SK-N-SH treated with all-trans-retinoic acid at 6 μM for 48 hours (cell line): Measurements from ENCODE around the gene ATP6V1C2.

Experiments
- ATAC-seq: fragments of 200-7000 bp; cut with Tn5 transposase; 3 replicates; pipeline ENCODE4 v1.9.1; 2020; ENCODE audit warnings: mild to moderate bottlenecking, moderate library complexity
- ARNTL ChIP-seq: fragments of 450-650 bp; formaldehyde crosslinking; IDR thresholded peaks from 2 replicates; pipeline ENCODE4 v1.5.0; 2020; ENCODE audit warnings: low read depth, mild to moderate bottlenecking, moderate library complexity, borderline replicate concordance
- BACH2 ChIP-seq: fragments of 250-450 bp; sonication (Bioruptor Pico); IDR thresholded peaks from 2 replicates; pipeline ENCODE4 v1.9.0; 2021; ENCODE audit warnings: mild to moderate bottlenecking, borderline replicate concordance
- CSDC2 ChIP-seq: fragments of 250-450 bp; sonication (Bioruptor Pico); IDR thresholded peaks from 2 replicates; pipeline ENCODE4 v1.5.0; 2020; ENCODE audit warnings: mild to moderate bottlenecking, moderate library complexity
- ESRRG ChIP-seq: fragments of 250-450 bp; sonication (Bioruptor Pico); IDR thresholded peaks from 2 replicates; pipeline ENCODE4 v1.6.1; 2021; ENCODE audit warnings: mild to moderate bottlenecking
- GLIS3 ChIP-seq: fragments of 250-450 bp; sonication (Bioruptor Pico); IDR thresholded peaks from 2 replicates; pipeline ENCODE4 v1.5.0; 2020; ENCODE audit warnings: mild to moderate bottlenecking, moderate library complexity
- ISL1 ChIP-seq: fragments of 250-450 bp; sonication (Bioruptor Pico); IDR thresholded peaks from 2 replicates; pipeline ENCODE4 v2.1.2; 2022; ENCODE audit warnings: mild to moderate bottlenecking, moderate library complexity
- OSR1 ChIP-seq: fragments of 250-450 bp; sonication (Bioruptor Pico); IDR thresholded peaks from 2 replicates; pipeline ENCODE4 v1.8.0; 2022; ENCODE audit warnings: moderate library complexity, mild to moderate bottlenecking, inconsistent platforms
- PPARA ChIP-seq: fragments of 250-450 bp; sonication (Bioruptor Pico); IDR thresholded peaks from 2 replicates; pipeline ENCODE4 v1.5.0; 2020; ENCODE audit warnings: mild to moderate bottlenecking, borderline replicate concordance
- RARB ChIP-seq: fragments of 250-450 bp; sonication (Bioruptor Pico); IDR thresholded peaks from 2 replicates; pipeline ENCODE4 v1.8.0; 2021; ENCODE audit warnings: mild to moderate bottlenecking, moderate library complexity
- SNAI2 ChIP-seq: fragments of 250-450 bp; sonication (Bioruptor Pico); IDR thresholded peaks from 2 replicates; pipeline ENCODE4 v1.5.0; 2020; ENCODE audit warnings: mild to moderate bottlenecking, moderate library complexity
- TCF4 ChIP-seq: fragments of 250-450 bp; sonication (Bioruptor Pico); IDR thresholded peaks from 2 replicates; pipeline ENCODE4 v1.8.0; 2021; ENCODE audit warnings: mild to moderate bottlenecking, moderate library complexity, borderline replicate concordance
- ZFP3 ChIP-seq: fragments of 250-450 bp; sonication (Bioruptor Pico); IDR thresholded peaks from 2 replicates; pipeline ENCODE4 v1.5.0; 2020; ENCODE audit warnings: mild to moderate bottlenecking, moderate library complexity
- ZFP30 ChIP-seq: fragments of 450-650 bp; formaldehyde crosslinking; IDR thresholded peaks from 2 replicates; pipeline ENCODE4 v1.5.0; 2022; ENCODE audit warnings: mild to moderate bottlenecking, moderate library complexity
- ZNF565 ChIP-seq: fragments of 450-650 bp; formaldehyde crosslinking; conservative IDR thresholded peaks from 2 replicates; pipeline ENCODE4 v1.5.0; 2020; ENCODE audit warnings: low read depth, mild to moderate bottlenecking, moderate library complexity
- ZNF8 ChIP-seq: fragments of 450-650 bp; formaldehyde crosslinking; IDR thresholded peaks from 2 replicates; pipeline ENCODE4 v1.5.0; 2020; ENCODE audit warnings: mild to moderate bottlenecking, moderate library complexity
- TF ChIP-seq, protein P1 (sequence below): fragments of 250-450 bp; sonication (Bioruptor Pico); IDR thresholded peaks from 2 replicates; pipeline ENCODE4 v1.8.0; 2021; ENCODE audit warnings: low read depth, mild to moderate bottlenecking, moderate library complexity, borderline replicate concordance
- TF ChIP-seq, protein P2 (sequence below): fragments of 250-450 bp; sonication (Bioruptor Pico); IDR thresholded peaks from 2 replicates; pipeline ENCODE4 v1.8.0; 2020; ENCODE audit warnings: mild to moderate bottlenecking, moderate library complexity, borderline replicate concordance
- TF ChIP-seq, protein P3 (sequence below): fragments of 250-450 bp; sonication (Bioruptor Pico); IDR thresholded peaks from 2 replicates; pipeline ENCODE4 v1.5.1; 2021; ENCODE audit warnings: mild to moderate bottlenecking, moderate library complexity
- TF ChIP-seq, protein P4 (sequence below): fragments of 250-450 bp; sonication (Bioruptor Pico); IDR thresholded peaks from 2 replicates; pipeline ENCODE4 v1.5.0; 2020; ENCODE audit warnings: mild to moderate bottlenecking, moderate library complexity
- TF ChIP-seq, protein P5 (sequence below): fragments of 250-450 bp; sonication (Bioruptor Pico); IDR thresholded peaks from 2 replicates; pipeline ENCODE4 v1.5.1; 2020; ENCODE audit warnings: low read depth, mild to moderate bottlenecking, moderate library complexity

ATP6V1C2 gene

DNA sequence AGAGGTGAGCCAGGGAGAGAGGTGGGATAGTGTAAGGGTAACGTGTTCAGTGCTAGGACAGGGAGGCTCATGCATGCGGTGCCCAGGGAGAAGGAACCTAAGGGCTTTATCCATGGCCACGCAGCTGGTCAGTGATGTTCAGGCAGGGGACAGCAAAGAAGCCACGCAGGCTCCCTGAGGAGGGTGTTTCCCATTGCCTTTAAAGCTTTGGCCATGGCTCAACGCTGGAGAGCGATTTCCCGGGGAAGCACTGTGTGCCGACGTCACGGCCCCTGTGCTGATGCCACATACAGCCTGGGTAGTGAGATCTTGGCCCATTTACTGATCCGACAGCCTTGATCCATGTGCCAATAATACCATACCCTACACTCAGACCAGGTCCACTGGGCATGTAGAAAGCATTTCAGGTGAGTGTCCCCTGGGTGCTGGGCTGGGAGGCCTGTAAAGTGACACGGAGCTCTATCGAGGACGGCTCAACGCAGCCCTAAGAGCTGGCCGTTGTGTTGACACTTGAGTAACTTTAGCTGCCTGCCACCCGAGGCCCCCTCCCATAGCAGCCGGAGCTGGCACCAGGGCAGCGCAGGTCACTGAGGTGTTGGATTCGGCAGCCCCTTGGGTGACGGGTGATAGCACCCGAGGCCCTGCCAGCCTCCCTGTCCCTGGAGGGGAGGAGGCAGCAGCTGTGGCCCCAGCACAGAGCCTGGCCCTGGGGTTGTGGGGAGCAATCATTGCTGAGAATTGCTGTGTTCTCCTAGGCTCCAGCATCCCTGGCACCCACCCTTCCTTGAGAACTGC, 49.7 kb downstream of the ATP6V1C2 start:
- no peak for ATAC-seq
- TF ChIP-seq TCF4: no peak
- no peak for TF ChIP-seq ARNTL
- no peak for TF ChIP-seq OSR1 (CRISPR knock-in tag)
- TF ChIP-seq, protein P1, sequence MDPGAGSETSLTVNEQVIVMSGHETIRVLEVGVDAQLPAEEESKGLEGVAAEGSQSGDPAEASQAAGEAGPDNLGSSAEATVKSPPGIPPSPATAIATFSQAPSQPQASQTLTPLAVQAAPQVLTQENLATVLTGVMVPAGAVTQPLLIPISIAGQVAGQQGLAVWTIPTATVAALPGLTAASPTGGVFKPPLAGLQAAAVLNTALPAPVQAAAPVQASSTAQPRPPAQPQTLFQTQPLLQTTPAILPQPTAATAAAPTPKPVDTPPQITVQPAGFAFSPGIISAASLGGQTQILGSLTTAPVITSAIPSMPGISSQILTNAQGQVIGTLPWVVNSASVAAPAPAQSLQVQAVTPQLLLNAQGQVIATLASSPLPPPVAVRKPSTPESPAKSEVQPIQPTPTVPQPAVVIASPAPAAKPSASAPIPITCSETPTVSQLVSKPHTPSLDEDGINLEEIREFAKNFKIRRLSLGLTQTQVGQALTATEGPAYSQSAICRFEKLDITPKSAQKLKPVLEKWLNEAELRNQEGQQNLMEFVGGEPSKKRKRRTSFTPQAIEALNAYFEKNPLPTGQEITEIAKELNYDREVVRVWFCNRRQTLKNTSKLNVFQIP (CRISPR knock-in tag): no peak
- no peak for TF ChIP-seq ZNF565 (CRISPR knock-in tag)
- TF ChIP-seq ZFP30 (CRISPR knock-in tag): no peak
- TF ChIP-seq ZFP3 (CRISPR knock-in tag): no peak
- TF ChIP-seq, protein P2, sequence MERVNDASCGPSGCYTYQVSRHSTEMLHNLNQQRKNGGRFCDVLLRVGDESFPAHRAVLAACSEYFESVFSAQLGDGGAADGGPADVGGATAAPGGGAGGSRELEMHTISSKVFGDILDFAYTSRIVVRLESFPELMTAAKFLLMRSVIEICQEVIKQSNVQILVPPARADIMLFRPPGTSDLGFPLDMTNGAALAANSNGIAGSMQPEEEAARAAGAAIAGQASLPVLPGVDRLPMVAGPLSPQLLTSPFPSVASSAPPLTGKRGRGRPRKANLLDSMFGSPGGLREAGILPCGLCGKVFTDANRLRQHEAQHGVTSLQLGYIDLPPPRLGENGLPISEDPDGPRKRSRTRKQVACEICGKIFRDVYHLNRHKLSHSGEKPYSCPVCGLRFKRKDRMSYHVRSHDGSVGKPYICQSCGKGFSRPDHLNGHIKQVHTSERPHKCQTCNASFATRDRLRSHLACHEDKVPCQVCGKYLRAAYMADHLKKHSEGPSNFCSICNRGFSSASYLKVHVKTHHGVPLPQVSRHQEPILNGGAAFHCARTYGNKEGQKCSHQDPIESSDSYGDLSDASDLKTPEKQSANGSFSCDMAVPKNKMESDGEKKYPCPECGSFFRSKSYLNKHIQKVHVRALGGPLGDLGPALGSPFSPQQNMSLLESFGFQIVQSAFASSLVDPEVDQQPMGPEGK (CRISPR knock-in tag): no peak
- TF ChIP-seq, protein P3, sequence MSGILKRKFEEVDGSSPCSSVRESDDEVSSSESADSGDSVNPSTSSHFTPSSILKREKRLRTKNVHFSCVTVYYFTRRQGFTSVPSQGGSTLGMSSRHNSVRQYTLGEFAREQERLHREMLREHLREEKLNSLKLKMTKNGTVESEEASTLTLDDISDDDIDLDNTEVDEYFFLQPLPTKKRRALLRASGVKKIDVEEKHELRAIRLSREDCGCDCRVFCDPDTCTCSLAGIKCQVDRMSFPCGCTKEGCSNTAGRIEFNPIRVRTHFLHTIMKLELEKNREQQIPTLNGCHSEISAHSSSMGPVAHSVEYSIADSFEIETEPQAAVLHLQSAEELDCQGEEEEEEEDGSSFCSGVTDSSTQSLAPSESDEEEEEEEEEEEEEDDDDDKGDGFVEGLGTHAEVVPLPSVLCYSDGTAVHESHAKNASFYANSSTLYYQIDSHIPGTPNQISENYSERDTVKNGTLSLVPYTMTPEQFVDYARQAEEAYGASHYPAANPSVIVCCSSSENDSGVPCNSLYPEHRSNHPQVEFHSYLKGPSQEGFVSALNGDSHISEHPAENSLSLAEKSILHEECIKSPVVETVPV (CRISPR knock-in tag): no peak
- TF ChIP-seq SNAI2 (CRISPR knock-in tag): no peak
- TF ChIP-seq, protein P4, sequence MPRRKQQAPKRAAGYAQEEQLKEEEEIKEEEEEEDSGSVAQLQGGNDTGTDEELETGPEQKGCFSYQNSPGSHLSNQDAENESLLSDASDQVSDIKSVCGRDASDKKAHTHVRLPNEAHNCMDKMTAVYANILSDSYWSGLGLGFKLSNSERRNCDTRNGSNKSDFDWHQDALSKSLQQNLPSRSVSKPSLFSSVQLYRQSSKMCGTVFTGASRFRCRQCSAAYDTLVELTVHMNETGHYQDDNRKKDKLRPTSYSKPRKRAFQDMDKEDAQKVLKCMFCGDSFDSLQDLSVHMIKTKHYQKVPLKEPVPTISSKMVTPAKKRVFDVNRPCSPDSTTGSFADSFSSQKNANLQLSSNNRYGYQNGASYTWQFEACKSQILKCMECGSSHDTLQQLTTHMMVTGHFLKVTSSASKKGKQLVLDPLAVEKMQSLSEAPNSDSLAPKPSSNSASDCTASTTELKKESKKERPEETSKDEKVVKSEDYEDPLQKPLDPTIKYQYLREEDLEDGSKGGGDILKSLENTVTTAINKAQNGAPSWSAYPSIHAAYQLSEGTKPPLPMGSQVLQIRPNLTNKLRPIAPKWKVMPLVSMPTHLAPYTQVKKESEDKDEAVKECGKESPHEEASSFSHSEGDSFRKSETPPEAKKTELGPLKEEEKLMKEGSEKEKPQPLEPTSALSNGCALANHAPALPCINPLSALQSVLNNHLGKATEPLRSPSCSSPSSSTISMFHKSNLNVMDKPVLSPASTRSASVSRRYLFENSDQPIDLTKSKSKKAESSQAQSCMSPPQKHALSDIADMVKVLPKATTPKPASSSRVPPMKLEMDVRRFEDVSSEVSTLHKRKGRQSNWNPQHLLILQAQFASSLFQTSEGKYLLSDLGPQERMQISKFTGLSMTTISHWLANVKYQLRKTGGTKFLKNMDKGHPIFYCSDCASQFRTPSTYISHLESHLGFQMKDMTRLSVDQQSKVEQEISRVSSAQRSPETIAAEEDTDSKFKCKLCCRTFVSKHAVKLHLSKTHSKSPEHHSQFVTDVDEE (CRISPR knock-in tag): no peak
- no peak for TF ChIP-seq PPARA (CRISPR knock-in tag)
- TF ChIP-seq ISL1 (CRISPR knock-in tag): no peak
- TF ChIP-seq ZNF8 (CRISPR knock-in tag): no peak
- TF ChIP-seq, all 23 proteins: peak for 0

DNA sequence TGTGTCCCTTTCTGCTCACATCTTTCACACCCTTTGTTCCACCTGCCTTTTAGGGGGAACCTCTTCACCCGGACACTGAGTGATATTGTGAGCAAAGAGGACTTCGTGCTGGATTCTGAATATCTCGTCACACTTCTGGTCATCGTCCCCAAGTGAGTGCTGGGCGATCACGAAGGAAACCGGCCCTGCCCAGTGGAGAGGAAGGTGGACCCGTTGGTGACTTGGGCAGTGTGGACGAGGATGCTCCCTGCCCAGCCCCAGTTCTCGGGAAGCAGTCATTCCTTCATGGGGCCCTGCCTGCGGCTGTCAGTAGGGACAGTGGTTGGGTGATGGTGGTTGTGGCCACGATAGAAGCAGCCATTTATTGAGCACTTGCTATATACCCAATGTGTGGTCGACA, 50.4 kb downstream of the ATP6V1C2 start:
- no peak for TF ChIP-seq ZFP30 (CRISPR knock-in tag)
- TF ChIP-seq PPARA (CRISPR knock-in tag): no peak
- TF ChIP-seq GLIS3 (CRISPR knock-in tag): no peak
- no peak for TF ChIP-seq CSDC2
- TF ChIP-seq, protein P3 (CRISPR knock-in tag): no peak
- TF ChIP-seq ESRRG (CRISPR knock-in tag): no peak
- TF ChIP-seq ARNTL: no peak
- no peak for TF ChIP-seq TCF4
- TF ChIP-seq, all 23 proteins: peak for 0
- no peak for ATAC-seq

DNA sequence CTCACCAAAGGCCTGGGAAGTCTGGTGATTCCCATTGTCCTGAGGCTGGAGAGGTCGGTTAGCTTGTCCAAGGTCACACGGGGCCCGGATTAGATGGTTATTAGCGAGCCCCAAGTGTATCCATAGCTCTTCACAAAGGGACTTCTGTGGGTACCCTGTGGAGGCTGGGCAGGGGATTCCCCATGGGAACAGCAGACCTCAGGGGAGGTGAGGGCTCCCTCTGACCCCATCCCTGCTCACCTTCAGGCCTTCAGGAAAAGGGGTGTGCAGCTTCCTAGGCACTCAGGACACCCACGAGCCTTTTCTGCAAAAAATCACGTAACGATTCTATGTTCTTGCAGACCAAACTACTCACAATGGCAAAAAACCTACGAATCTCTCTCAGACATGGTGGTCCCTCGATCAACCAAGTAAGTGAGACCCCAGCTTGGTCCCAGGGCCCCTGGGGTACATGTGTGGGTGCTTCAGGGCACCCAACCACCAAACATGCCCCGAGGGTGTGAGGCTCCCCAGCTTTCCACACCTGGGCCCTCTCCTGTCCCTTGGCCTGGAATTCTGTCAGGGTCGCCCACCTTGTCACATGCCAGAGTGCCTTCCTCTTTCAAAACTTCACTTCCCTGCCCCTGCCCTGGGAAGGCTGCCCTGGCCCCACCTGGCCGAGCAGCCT, 50.9 kb downstream of the ATP6V1C2 start:
- ATAC-seq: no peak
- TF ChIP-seq TCF4 (no peak), RARB (CRISPR knock-in tag) (no peak), ZFP3 (CRISPR knock-in tag) (no peak), SNAI2 (CRISPR knock-in tag) (no peak), BACH2 (CRISPR knock-in tag) (no peak), ARNTL (no peak)
- TF ChIP-seq, protein P4 (CRISPR knock-in tag): no peak
- TF ChIP-seq, protein P3 (CRISPR knock-in tag): no peak
- TF ChIP-seq, protein P5, sequence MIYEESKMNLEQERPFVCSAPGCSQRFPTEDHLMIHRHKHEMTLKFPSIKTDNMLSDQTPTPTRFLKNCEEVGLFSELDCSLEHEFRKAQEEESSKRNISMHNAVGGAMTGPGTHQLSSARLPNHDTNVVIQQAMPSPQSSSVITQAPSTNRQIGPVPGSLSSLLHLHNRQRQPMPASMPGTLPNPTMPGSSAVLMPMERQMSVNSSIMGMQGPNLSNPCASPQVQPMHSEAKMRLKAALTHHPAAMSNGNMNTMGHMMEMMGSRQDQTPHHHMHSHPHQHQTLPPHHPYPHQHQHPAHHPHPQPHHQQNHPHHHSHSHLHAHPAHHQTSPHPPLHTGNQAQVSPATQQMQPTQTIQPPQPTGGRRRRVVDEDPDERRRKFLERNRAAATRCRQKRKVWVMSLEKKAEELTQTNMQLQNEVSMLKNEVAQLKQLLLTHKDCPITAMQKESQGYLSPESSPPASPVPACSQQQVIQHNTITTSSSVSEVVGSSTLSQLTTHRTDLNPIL (CRISPR knock-in tag): no peak
